Mesodermal cell (in vitro differentiated cells): ENCODE results near the gene RC3H2. TPM values are rescaled to one million over a fixed set of nuclear protein-coding genes. Genes with fewer than 3 reads are reported as not detected.

Experiments
- H3K27ac ChIP-seq: 2 replicates; pipeline ENCODE4 v1.7.0; 2013; ENCODE audit warnings: mild to moderate bottlenecking, low read depth, low read length, moderate library complexity; ENCODE audit not compliant: severe bottlenecking
- H3K36me3 ChIP-seq: 2 replicates; pipeline ENCODE4 v1.7.1; 2013; ENCODE audit warnings: mild to moderate bottlenecking, low read length, moderate library complexity; ENCODE audit not compliant: control insufficient read depth, insufficient read depth
- H3K4me1 ChIP-seq: one replicate; pipeline ENCODE4 v1.7.1; 2013; ENCODE audit warnings: mild to moderate bottlenecking, low read length; ENCODE audit not compliant: insufficient read depth, control insufficient read depth, poor library complexity, severe bottlenecking
- H3K4me3 ChIP-seq: 2 replicates; pipeline ENCODE4 v1.7.0; 2013; ENCODE audit warnings: low read length, control low read depth, mild to moderate bottlenecking; ENCODE audit not compliant: insufficient read depth, poor library complexity, severe bottlenecking; ENCODE audit errors: extremely low read depth
- H3K9me3 ChIP-seq: 2 replicates; pipeline ENCODE4 v1.7.1; 2013; ENCODE audit warnings: mild to moderate bottlenecking, low read length, moderate library complexity; ENCODE audit not compliant: control insufficient read depth
- WGBS, 2 experiments: methylation state at CpG; one replicate each; pipeline ENCODE4 v1.1.5; 2013; ENCODE audit warnings: missing lambda C conversion rate in 2 of 2; ENCODE audit not compliant: insufficient coverage in 2 of 2; 5-methylcytosine and 5-hydroxymethylcytosine counted together
- polyA plus RNA-seq, 2 experiments: library from polyadenylated mRNA; stranded (reverse); fragments of 50-300 nt; gene quantifications; one replicate each; pipeline ENCODE4 v1.2.3, GENCODE V29; 2013

RC3H2 gene
- 33.5 TPM for polyA plus RNA-seq (2013, experiment 1 of 2)
- 30.8 TPM for polyA plus RNA-seq (2013, experiment 2 of 2)

- H3K4me1 ChIP-seq, result peaks cover 3% of the 10 kb centered on the region
- H3K36me3 ChIP-seq, result peaks cover 6% of the 10 kb centered on the region
- WGBS, 2 experiments, result 0% methylated on average over 64 to 65 of the region's 77 CpGs
- H3K27ac ChIP-seq, result peak within 1 kb of the TSS; percentile 89
- H3K4me3 ChIP-seq, result peak within 1 kb of the TSS; percentile 75
- H3K9me3 ChIP-seq, result no peaks in the 10 kb centered on the region
Measured at GRCh38 chr9:122904823-122905710, at the start of gene RC3H2. Gene RC3H2 (minus strand): TSS chr9:122905359. CDS start chr9:122897509, 7,850 bp downstream.

GRCh38 chr9:122954253-122954691 lies 49.1 kb upstream of the RC3H2 start:
- Histone ChIP-seq H3K27ac (no peak overlapping the region), H3K4me1 (no peaks in the 10 kb centered on the region), H3K36me3 (peaks cover 20% of the 10 kb centered on the region), H3K9me3 (no peaks in the 10 kb centered on the region), H3K4me3 (no peak overlapping the region)

- Histone ChIP-seq H3K9me3 (no peaks in the 10 kb centered on the region), H3K36me3 (peaks cover 5% of the 10 kb centered on the region), H3K4me3 (no peak overlapping the region), H3K4me1 (no peaks in the 10 kb centered on the region), H3K27ac (no peak overlapping the region)
- 100% methylated on average over 1 of the region's 1 CpG; no CpG with 5 or more reads in 1 of the 2 experiments for WGBS, 2 experiments
Measured at GRCh38 chr9:122951056-122951455, 45.9 kb upstream of the RC3H2 start.

- no peak overlapping the region for H3K4me3 ChIP-seq
- H3K36me3 ChIP-seq, result peaks cover 5% of the 10 kb centered on the region
- WGBS, 2 experiments, result no CpG with 5 or more reads among the region's 3 CpGs
- H3K4me1 ChIP-seq, result no peaks in the 10 kb centered on the region
- no peak overlapping the region for H3K27ac ChIP-seq
- no peaks in the 10 kb centered on the region for H3K9me3 ChIP-seq
Measured at GRCh38 chr9:122950263-122950662, 45.1 kb upstream of the RC3H2 start.

- no peaks in the 10 kb centered on the region for H3K9me3 ChIP-seq
- H3K27ac ChIP-seq, result no peak overlapping the region
- no peak overlapping the region for H3K4me3 ChIP-seq
- no peaks in the 10 kb centered on the region for H3K4me1 ChIP-seq
- WGBS, 2 experiments, result 100% methylated on average over 1 of the region's 1 CpG
- peaks cover 5% of the 10 kb centered on the region for H3K36me3 ChIP-seq
Measured at GRCh38 chr9:122949696-122950095, 44.5 kb upstream of the RC3H2 start.

GRCh38 chr9:122948313-122948712 lies 43.2 kb upstream of the RC3H2 start:
- Histone ChIP-seq H3K4me3 (no peak overlapping the region), H3K27ac (no peak overlapping the region), H3K36me3 (peaks cover 12% of the 10 kb centered on the region), H3K9me3 (no peaks in the 10 kb centered on the region), H3K4me1 (no peaks in the 10 kb centered on the region)
- 83 to 93% methylated on average over 1 to 2 of the region's 3 CpGs for WGBS, 2 experiments

GRCh38 chr9:122946461-122947005 lies 41.4 kb upstream of the RC3H2 start:
- H3K4me1 ChIP-seq, result no peaks in the 10 kb centered on the region
- no CpG with 5 or more reads among the region's 1 CpG for WGBS, 2 experiments
- H3K9me3 ChIP-seq, result no peaks in the 10 kb centered on the region
- peaks cover 8% of the 10 kb centered on the region for H3K36me3 ChIP-seq
- H3K27ac ChIP-seq, result no peak overlapping the region
- H3K4me3 ChIP-seq, result no peak overlapping the region

- 90 to 100% methylated on average over 1 to 2 of the region's 4 CpGs for WGBS, 2 experiments
- no peak overlapping the region for H3K27ac ChIP-seq
- H3K36me3 ChIP-seq, result peaks cover 8% of the 10 kb centered on the region
- H3K4me1 ChIP-seq, result peaks cover 3% of the 10 kb centered on the region
- H3K4me3 ChIP-seq, result no peak overlapping the region
- no peaks in the 10 kb centered on the region for H3K9me3 ChIP-seq
Measured at GRCh38 chr9:122944960-122945888, 40.1 kb upstream of the RC3H2 start.

- peak overlapping the region; percentile 92 for H3K27ac ChIP-seq
- peaks cover 6% of the 10 kb centered on the region for H3K4me1 ChIP-seq
- peak overlapping the region; percentile 81 for H3K4me3 ChIP-seq
- peaks cover 23% of the 10 kb centered on the region for H3K36me3 ChIP-seq
- WGBS, 2 experiments, result 9 to 12% methylated on average over 13 to 14 of the region's 17 CpGs
- H3K9me3 ChIP-seq, result no peaks in the 10 kb centered on the region
Measured at GRCh38 chr9:122941582-122942234, 36.5 kb upstream of the RC3H2 start.
